ENCODE measurements around the gene DNAH11. TPM values are rescaled to one million over a fixed set of nuclear protein-coding genes. Genes with fewer than 3 reads are reported as not detected.
"Not testable (repeated sequence)": the region's sequence is repeated elsewhere in the genome, so short reads cannot be mapped to it uniquely, and the experiment has no call there.

Gene DNAH11
- total RNA-seq, 1 experiment from 2014 or later: 0.54 TPM

GRCh38 chr7:21724562-21724961, 181.7 kb downstream of the DNAH11 start:
- CTCF ChIA-PET: no interaction called here
- Histone ChIP-seq H3K27ac (ENCODE audit: low read depth, low read length, poor library complexity, severe bottlenecking) (no peak overlapping the region), H3K9me3 (ENCODE audit: low read depth, low read length, poor library complexity, severe bottlenecking) (no peaks in the 10 kb centered on the region), H3K36me3 (ENCODE audit: insufficient read depth, low read length, poor library complexity, severe bottlenecking) (no peaks in the 10 kb centered on the region), H3K27me3 (replicated peaks; ENCODE audit: insufficient read depth, low read depth, low read length, poor library complexity) (peaks cover 36% of the 10 kb centered on the region), H3K4me1 (ENCODE audit: insufficient read depth, low read length, poor library complexity, severe bottlenecking) (no peaks in the 10 kb centered on the region), H3K4me3 (ENCODE audit: low read depth, low read length, poor library complexity, severe bottlenecking) (no peak overlapping the region)
- intact Hi-C loops (cut with micrococcal nuclease; ENCODE audit: unreplicated experiment): no loop called here
- no peak for TF ChIP-seq CTCF (conservative IDR thresholded peaks at IDR 0.05; ENCODE audit: low read depth, low read length)
- no peak for TF ChIP-seq EZH2 (IDR thresholded peaks at IDR 0.05; ENCODE audit: borderline replicate concordance, low read depth, low read length, poor library complexity, severe bottlenecking)
- no peak for DNase-seq (ENCODE audit: low spot score)
- BruUV-seq (replicated peaks): no TSS peak
- POLR2A ChIA-PET (ENCODE audit: low non-redundant PET): no interaction called here

GRCh38 chr7:21730399-21730798, 187.6 kb downstream of the DNAH11 start:
- TF ChIP-seq EZH2 (IDR thresholded peaks at IDR 0.05; ENCODE audit: borderline replicate concordance, low read depth, low read length, poor library complexity, severe bottlenecking) (no peak), CTCF (conservative IDR thresholded peaks at IDR 0.05; ENCODE audit: low read depth, low read length) (no peak)
- ChIA-PET CTCF (no interaction called here), POLR2A (ENCODE audit: low non-redundant PET) (no interaction called here)
- Histone ChIP-seq H3K36me3 (ENCODE audit: insufficient read depth, low read length, poor library complexity, severe bottlenecking) (no peaks in the 10 kb centered on the region), H3K4me3 (ENCODE audit: low read depth, low read length, poor library complexity, severe bottlenecking) (no peak overlapping the region), H3K9me3 (ENCODE audit: low read depth, low read length, poor library complexity, severe bottlenecking) (no peaks in the 10 kb centered on the region), H3K27ac (ENCODE audit: low read depth, low read length, poor library complexity, severe bottlenecking) (no peak overlapping the region), H3K27me3 (replicated peaks; ENCODE audit: insufficient read depth, low read depth, low read length, poor library complexity) (peaks cover 8% of the 10 kb centered on the region), H3K4me1 (ENCODE audit: insufficient read depth, low read length, poor library complexity, severe bottlenecking) (no peaks in the 10 kb centered on the region)
- intact Hi-C loops (cut with micrococcal nuclease; ENCODE audit: unreplicated experiment): no loop called here
- no TSS peak for BruUV-seq (replicated peaks)
- no peak for DNase-seq (ENCODE audit: low spot score)

GRCh38 chr7:21731977-21732376, 189.1 kb downstream of the DNAH11 start:
- no TSS peak for BruUV-seq (replicated peaks)
- CTCF ChIA-PET: no interaction called here
- Histone ChIP-seq H3K27ac (ENCODE audit: low read depth, low read length, poor library complexity, severe bottlenecking) (no peak overlapping the region), H3K36me3 (ENCODE audit: insufficient read depth, low read length, poor library complexity, severe bottlenecking) (no peaks in the 10 kb centered on the region), H3K27me3 (replicated peaks; ENCODE audit: insufficient read depth, low read depth, low read length, poor library complexity) (peaks cover 20% of the 10 kb centered on the region), H3K9me3 (ENCODE audit: low read depth, low read length, poor library complexity, severe bottlenecking) (no peaks in the 10 kb centered on the region), H3K4me1 (ENCODE audit: insufficient read depth, low read length, poor library complexity, severe bottlenecking) (no peaks in the 10 kb centered on the region), H3K4me3 (ENCODE audit: low read depth, low read length, poor library complexity, severe bottlenecking) (no peak overlapping the region)
- intact Hi-C loops (cut with micrococcal nuclease; ENCODE audit: unreplicated experiment): no loop called here
- TF ChIP-seq CTCF (conservative IDR thresholded peaks at IDR 0.05; ENCODE audit: low read depth, low read length) (no peak), EZH2 (IDR thresholded peaks at IDR 0.05; ENCODE audit: borderline replicate concordance, low read depth, low read length, poor library complexity, severe bottlenecking) (no peak)
- DNase-seq (ENCODE audit: low spot score): no peak
- POLR2A ChIA-PET (ENCODE audit: low non-redundant PET): no interaction called here

- CTCF ChIA-PET; H3K36me3 ChIP-seq (ENCODE audit: insufficient read depth, low read length, poor library complexity, severe bottlenecking); H3K27ac ChIP-seq (ENCODE audit: low read depth, low read length, poor library complexity, severe bottlenecking); H3K4me1 ChIP-seq (ENCODE audit: insufficient read depth, low read length, poor library complexity, severe bottlenecking); POLR2A ChIA-PET (ENCODE audit: low non-redundant PET); H3K9me3 ChIP-seq (ENCODE audit: low read depth, low read length, poor library complexity, severe bottlenecking); intact Hi-C loops (cut with micrococcal nuclease; ENCODE audit: unreplicated experiment); BruUV-seq (replicated peaks); DNase-seq (ENCODE audit: low spot score); H3K4me3 ChIP-seq (ENCODE audit: low read depth, low read length, poor library complexity, severe bottlenecking): not testable (repeated sequence)
- peaks cover 30% of the 10 kb centered on the region for H3K27me3 ChIP-seq (replicated peaks; ENCODE audit: insufficient read depth, low read depth, low read length, poor library complexity)
These were observed 190.1 kb downstream of the DNAH11 start for GRCh38 chr7:21732956-21733355.
